Thoracic aorta (tissue), 2 donors: ENCODE data around the gene PTGR3. TPM values are rescaled to one million over a fixed set of nuclear protein-coding genes. Genes with fewer than 3 reads are reported as not detected.

Source experiments
- ATAC-seq: fragments of 150-250 bp; one replicate; pipeline ENCODE4 v1.8.0; 2017; ENCODE audit warnings: low read depth; ENCODE audit not compliant: insufficient number of reproducible peaks, low FRiP score
- DNase-seq: peaks from one replicate; pipeline ENCODE4 v3.0.0-alpha.2; 2020; ENCODE audit warnings: low spot score
- H3K27ac ChIP-seq, 2 donors: fragments of 200-600 bp; sonication (generic); 1 replicate in 1 of 2; 2 replicates in 1 of 2; pipeline ENCODE4 v1.5.1; 2016; ENCODE audit warnings: mild to moderate bottlenecking in 2 of 2, moderate library complexity in 2 of 2
- H3K27me3 ChIP-seq: fragments of 200-600 bp; sonication (generic); replicated peaks from 2 replicates; pipeline ENCODE4 v1.6.0; 2016; ENCODE audit warnings: mild to moderate bottlenecking; ENCODE audit not compliant: insufficient read depth
- H3K36me3 ChIP-seq: fragments of 200-600 bp; sonication (generic); one replicate; pipeline ENCODE4 v1.5.1; 2016
- H3K4me1 ChIP-seq, 2 donors: fragments of 200-600 bp; sonication (generic); 1 replicate in 1 of 2; 2 replicates in 1 of 2; pipeline versions ENCODE4 v1.5.1 to v1.6.0; 2016; ENCODE audit warnings: low read depth in 2 of 2, mild to moderate bottlenecking in 1 of 2; ENCODE audit not compliant: control insufficient read depth in 1 of 2
- H3K4me3 ChIP-seq: fragments of 200-600 bp; sonication (generic); 2 replicates; pipeline ENCODE4 v1.5.1; 2016; ENCODE audit warnings: mild to moderate bottlenecking
- H3K9me3 ChIP-seq: fragments of 200-600 bp; sonication (generic); 2 replicates; pipeline ENCODE4 v1.5.1; 2016
- total RNA-seq, 2 donors: library from RNA; depleted of rRNA; stranded (reverse); fragments of >200 nt; gene quantifications; one replicate each; pipeline versions ENCODE4 v1.1.0 to v1.2.3, GENCODE V29; 2016
- TF ChIP-seq, protein P1 (sequence below): fragments of 200-600 bp; sonication (generic); IDR thresholded peaks from one replicate; pipeline ENCODE4 v1.5.1; 2019; ENCODE audit warnings: antibody characterized with exemption

The PTGR3 gene
- total RNA-seq, 2 donors from 2014 or later: 11.2 to 21.7 TPM

DNA sequence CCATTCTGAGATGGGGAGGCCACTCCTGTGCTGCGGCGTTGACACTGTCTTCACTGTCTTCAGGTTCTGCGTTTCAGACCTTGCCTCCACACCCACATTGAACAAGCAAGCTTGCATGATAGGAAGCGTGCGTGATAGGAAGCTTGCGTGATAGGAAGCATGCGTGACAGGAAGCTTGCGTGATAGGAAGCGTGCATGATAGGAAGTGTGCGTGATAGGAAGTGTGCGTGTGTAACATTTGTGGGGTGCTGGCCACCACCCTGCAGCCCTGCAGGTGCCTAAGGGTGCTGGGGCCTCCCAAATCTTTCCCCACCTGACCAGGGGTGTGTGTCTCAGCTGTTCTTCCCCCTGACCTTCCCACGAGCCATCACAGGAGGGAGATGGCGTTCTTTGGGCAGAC is 27.0 kb upstream of the PTGR3 start:
- Histone ChIP-seq H3K27me3 (no peaks in the 10 kb centered on the region), H3K4me3 (no peak overlapping the region), H3K36me3 (peaks cover 3% of the 10 kb centered on the region), H3K4me1 (no peaks in the 10 kb centered on the region), H3K27ac (no peak overlapping the region), H3K9me3 (no peaks in the 10 kb centered on the region)
- ATAC-seq (no peak), DNase-seq (no peak)
- TF ChIP-seq, protein P1, sequence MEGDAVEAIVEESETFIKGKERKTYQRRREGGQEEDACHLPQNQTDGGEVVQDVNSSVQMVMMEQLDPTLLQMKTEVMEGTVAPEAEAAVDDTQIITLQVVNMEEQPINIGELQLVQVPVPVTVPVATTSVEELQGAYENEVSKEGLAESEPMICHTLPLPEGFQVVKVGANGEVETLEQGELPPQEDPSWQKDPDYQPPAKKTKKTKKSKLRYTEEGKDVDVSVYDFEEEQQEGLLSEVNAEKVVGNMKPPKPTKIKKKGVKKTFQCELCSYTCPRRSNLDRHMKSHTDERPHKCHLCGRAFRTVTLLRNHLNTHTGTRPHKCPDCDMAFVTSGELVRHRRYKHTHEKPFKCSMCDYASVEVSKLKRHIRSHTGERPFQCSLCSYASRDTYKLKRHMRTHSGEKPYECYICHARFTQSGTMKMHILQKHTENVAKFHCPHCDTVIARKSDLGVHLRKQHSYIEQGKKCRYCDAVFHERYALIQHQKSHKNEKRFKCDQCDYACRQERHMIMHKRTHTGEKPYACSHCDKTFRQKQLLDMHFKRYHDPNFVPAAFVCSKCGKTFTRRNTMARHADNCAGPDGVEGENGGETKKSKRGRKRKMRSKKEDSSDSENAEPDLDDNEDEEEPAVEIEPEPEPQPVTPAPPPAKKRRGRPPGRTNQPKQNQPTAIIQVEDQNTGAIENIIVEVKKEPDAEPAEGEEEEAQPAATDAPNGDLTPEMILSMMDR: no peak

DNA sequence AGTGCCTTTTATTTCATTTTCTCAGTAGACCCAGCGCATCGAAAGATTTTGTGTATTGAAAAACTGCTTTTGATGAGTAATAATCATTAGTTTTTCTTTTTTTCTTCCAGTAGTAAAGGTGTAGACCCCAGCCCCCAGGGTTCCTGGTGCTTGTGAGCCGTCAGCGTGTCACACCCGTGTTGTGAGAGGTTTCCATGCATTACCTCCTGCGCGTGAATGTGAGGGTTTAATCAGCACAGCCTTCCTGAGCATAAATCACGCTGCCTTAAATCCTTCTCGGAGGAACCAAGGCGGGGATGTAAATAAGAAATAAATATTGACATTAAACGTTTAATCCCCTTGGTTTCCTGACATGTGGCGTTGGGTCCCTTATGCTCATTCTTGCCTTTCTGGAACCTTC is 26.0 kb upstream of the PTGR3 start:
- no peak for DNase-seq

DNA sequence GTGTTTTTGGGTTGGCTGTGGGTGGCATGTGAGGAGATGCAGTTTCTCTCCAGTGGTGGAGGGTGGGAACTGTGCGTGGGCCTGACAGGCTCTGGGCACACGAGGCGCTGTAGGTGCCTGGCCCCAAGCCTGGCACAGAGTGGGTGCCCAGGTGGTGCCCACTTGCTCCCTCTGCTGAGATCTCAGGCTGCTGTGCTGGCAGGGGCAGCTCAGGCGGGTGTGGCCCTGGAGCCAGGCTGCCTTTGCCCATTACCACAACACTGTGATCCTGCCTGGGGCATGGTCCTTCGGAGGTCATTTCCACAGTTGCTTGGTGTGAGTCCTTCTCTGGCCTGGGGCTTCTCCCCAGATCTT is 22.1 kb upstream of the PTGR3 start:
- Histone ChIP-seq H3K4me3 (no peak overlapping the region), H3K9me3 (no peaks in the 10 kb centered on the region), H3K27me3 (no peaks in the 10 kb centered on the region), H3K4me1 (peaks cover 9 to 20% of the 10 kb centered on the region in 2 donors), H3K27ac (no peak overlapping the region), H3K36me3 (peaks cover 3% of the 10 kb centered on the region)
- no peak for DNase-seq
- TF ChIP-seq, protein P1: no peak
- ATAC-seq: no peak

More for the DNA sequence above, 26.0 kb upstream of the PTGR3 start:
- Histone ChIP-seq H3K27me3 (no peaks in the 10 kb centered on the region), H3K4me1 (no peaks in the 10 kb centered on the region), H3K4me3 (no peak overlapping the region), H3K36me3 (peaks cover 3% of the 10 kb centered on the region), H3K9me3 (no peaks in the 10 kb centered on the region), H3K27ac (no peak overlapping the region)
- ATAC-seq: no peak
- TF ChIP-seq, protein P1: no peak

DNA sequence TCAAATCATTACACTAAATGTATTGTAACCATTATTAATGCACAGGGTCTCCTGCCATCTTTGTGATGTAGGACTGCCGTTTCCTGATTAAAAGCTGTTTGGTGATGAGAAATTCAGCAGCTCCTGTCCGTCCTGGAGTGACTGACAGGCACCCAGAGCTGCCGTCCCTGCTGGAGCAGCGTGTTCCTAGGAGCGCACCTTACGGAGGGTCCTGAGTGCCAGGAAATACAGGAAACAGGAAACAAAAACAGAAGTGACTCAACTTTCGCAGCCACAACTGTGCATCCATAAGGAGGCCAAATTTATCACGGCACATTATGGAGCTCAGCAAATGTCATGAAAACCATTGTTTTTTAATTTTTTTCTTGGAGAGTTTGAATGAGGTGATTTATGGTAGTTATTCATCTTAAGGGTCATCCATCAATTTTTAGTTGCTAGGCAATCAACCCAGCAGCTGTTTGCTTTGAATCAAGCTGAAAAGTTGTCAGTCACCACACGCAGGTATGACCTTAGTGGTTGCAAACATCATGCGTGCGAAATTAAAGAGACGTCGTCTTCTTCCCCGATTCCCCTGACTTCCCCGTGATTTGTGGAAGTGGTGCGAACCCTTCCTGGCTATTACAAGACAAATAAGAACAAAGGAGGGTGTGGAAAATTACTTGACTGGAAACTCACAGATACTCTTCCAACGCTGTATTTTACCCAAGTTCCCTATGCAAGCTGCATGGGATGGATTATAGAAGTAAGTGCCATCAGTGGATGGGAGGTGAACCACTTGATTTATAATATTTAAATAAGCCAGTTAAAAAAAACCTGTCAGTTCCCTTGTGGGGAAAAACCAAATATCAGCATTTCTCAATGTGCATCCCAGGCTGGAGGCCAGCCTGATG is 21.5 kb upstream of the PTGR3 start:
- no peaks in the 10 kb centered on the region for H3K27me3 ChIP-seq
- H3K9me3 ChIP-seq: no peaks in the 10 kb centered on the region
- no peak for ATAC-seq
- H3K4me3 ChIP-seq: no peak overlapping the region
- no peak overlapping the region for H3K27ac ChIP-seq
- no peaks in the 10 kb centered on the region for H3K36me3 ChIP-seq
- DNase-seq: no peak
- TF ChIP-seq, protein P1: no peak
- H3K4me1 ChIP-seq: peaks cover 9 to 20% of the 10 kb centered on the region in 2 donors

DNA sequence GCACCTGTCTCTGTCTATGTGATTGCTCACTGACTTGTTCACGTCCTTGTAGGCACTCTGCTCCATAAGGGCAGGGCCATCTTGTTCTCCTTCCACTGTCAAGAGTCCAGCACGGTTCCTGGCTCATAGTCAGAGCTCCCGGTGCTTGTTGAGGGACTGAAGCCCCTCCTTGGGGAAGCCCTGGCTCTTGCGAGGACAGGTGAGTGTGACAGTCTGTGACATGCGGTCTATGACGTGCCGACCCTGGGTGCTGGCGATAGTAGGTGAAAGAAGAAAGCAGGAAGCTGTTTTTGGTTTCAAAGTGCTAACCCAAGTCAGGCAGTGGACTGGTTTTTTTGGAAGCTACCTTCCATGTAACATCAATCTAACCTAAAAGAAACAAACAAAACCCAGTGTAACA is 20.5 kb upstream of the PTGR3 start:
- Histone ChIP-seq H3K27me3 (no peaks in the 10 kb centered on the region), H3K4me3 (no peak overlapping the region), H3K4me1 (peaks cover 9 to 20% of the 10 kb centered on the region in 2 donors), H3K9me3 (no peaks in the 10 kb centered on the region), H3K27ac (no peak overlapping the region), H3K36me3 (no peaks in the 10 kb centered on the region)
- no peak for ATAC-seq
- TF ChIP-seq, protein P1: no peak
- DNase-seq: no peak
